Lung (tissue), 12 donors: ENCODE data around the gene DGKE. TPM values are rescaled to one million over a fixed set of nuclear protein-coding genes. Genes with fewer than 3 reads are reported as not detected.

Source experiments
- ATAC-seq: fragments of 200-7000 bp; cut with Tn5 transposase; one replicate; pipeline ENCODE4 v1.9.1; 2020; ENCODE audit warnings: moderate number of reproducible peaks; ENCODE audit not compliant: insufficient read depth, low FRiP score
- DNase-seq, 3 donors: peaks; one replicate each; pipeline ENCODE4 v3.0.0-alpha.2; 2013 to 2017
- H3K27ac ChIP-seq, 2 donors: one replicate each; pipeline ENCODE4 v1.5.1; 2013; ENCODE audit warnings: mild to moderate bottlenecking in 2 of 2, moderate library complexity in 2 of 2, control low read depth in 1 of 2, inconsistent platforms in 1 of 2, low read depth in 1 of 2, low read length in 1 of 2
- H3K27me3 ChIP-seq, 3 donors: one replicate each; pipeline ENCODE4 v1.5.1; 2013; ENCODE audit warnings: low read length in 2 of 3; ENCODE audit not compliant: control insufficient read depth in 3 of 3, insufficient read depth in 3 of 3
- H3K36me3 ChIP-seq, 4 donors: one replicate each; pipeline ENCODE4 v1.5.1; 2013; ENCODE audit warnings: low read length in 4 of 4, mild to moderate bottlenecking in 1 of 4, moderate library complexity in 1 of 4; ENCODE audit not compliant: control insufficient read depth in 4 of 4, insufficient read depth in 4 of 4
- H3K4me1 ChIP-seq, 5 donors: one replicate each; pipeline ENCODE4 v1.5.1; 2013; ENCODE audit warnings: low read length in 5 of 5, mild to moderate bottlenecking in 2 of 5, moderate library complexity in 1 of 5; ENCODE audit not compliant: control insufficient read depth in 5 of 5, insufficient read depth in 5 of 5
- H3K4me3 ChIP-seq: one replicate; pipeline ENCODE4 v1.5.1; 2013; ENCODE audit warnings: mild to moderate bottlenecking, control low read depth, moderate library complexity
- H3K9ac ChIP-seq, 2 donors: one replicate each; pipeline ENCODE4 v1.5.1; 2013; ENCODE audit warnings: low read length in 2 of 2, control low read depth in 1 of 2; ENCODE audit not compliant: insufficient read depth in 1 of 2
- H3K9me3 ChIP-seq, 4 donors: one replicate each; pipeline ENCODE4 v1.5.1; 2013; ENCODE audit warnings: low read length in 3 of 4, mild to moderate bottlenecking in 1 of 4, moderate library complexity in 1 of 4; ENCODE audit not compliant: control insufficient read depth in 4 of 4, insufficient read depth in 3 of 4
- WGBS, 2 donors: extraction: QIAGEN DNeasy Blood & Tissue Kit; methylation state at CpG; one replicate each; pipeline ENCODE4 v1.1.7; 2013; 5-methylcytosine and 5-hydroxymethylcytosine counted together
- polyA plus RNA-seq, 2 donors: library from polyadenylated mRNA; stranded (reverse); fragments of 200-250 nt; gene quantifications; one replicate each; pipeline ENCODE4 v1.2.1, GENCODE V29; 2013
- total RNA-seq, 2 donors: library from RNA; depleted of rRNA in 1 of 2; stranded (reverse); fragments of >200 nt in 1 of 2; gene quantifications; one replicate each; pipeline ENCODE4 v1.2.1, GENCODE V29; 2014 to 2021
- TF ChIP-seq, protein P1 (sequence below): IDR thresholded peaks from 2 replicates; pipeline ENCODE4 v1.5.1; 2012; ENCODE audit warnings: mild to moderate bottlenecking; ENCODE audit errors: control extremely low read depth, extremely low read depth
- donor health status: control.
- donor health status: control.
- donor health status: Bipolar disorder and iron deficiency.
- donor health status: healthy.
- donor health status: DM: yes; HTN: yes; CAD: no.

Gene DGKE
- total and polyA plus RNA-seq, 4 donors, result 1.5 to 38.2 (median 5.7) TPM

DNA sequence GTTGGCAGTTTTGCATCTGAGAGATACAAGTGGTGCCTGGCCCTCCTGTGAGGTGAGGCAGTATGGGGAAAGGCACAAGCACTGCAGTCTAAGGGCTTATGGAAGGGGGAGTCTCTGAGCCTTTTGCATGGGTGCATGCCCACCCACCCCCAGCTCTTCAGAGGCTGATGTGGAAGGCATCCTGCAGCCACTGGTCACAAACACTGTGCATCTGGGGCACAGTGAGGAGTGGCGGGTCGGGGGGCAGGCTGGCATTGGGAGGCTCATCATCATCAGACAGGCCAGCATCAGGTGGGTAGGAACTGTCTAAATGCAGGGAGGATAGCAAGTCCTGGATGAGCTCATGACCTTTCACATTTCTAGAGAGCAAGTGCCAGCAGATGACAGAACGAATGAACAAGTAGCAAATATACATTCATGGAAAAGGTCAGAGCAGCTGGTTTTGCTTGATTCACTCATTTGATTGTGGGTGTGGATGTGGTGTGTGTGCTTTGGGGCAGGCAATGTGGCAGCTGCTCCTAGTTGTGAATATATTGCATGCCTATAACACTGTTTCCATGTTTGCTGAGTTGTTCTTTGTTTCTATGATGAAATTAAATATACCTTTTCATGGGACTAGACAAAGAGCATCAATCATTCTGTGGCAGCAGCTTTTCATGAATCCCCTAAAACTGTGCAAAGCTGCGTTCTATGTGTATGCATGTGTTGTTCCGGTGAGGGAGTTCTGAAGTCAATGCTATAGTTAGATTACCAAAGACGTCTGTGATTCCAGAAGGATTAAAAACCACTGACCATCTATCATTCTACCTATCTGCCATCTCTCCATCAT lies 50.7 kb downstream of the DGKE start:
- no peak overlapping the region for H3K4me3 ChIP-seq
- peaks cover 0 to 13% (median 5%) of the 10 kb centered on the region in 4 donors for H3K36me3 ChIP-seq
- WGBS, 2 donors, result 88 to 92% methylated on average over 6 of the region's 6 CpGs
- no peaks in the 10 kb centered on the region for H3K27me3 ChIP-seq
- no peak overlapping the region for H3K9ac ChIP-seq
- ATAC-seq (no peak), DNase-seq (no peak)
- TF ChIP-seq, protein P1, sequence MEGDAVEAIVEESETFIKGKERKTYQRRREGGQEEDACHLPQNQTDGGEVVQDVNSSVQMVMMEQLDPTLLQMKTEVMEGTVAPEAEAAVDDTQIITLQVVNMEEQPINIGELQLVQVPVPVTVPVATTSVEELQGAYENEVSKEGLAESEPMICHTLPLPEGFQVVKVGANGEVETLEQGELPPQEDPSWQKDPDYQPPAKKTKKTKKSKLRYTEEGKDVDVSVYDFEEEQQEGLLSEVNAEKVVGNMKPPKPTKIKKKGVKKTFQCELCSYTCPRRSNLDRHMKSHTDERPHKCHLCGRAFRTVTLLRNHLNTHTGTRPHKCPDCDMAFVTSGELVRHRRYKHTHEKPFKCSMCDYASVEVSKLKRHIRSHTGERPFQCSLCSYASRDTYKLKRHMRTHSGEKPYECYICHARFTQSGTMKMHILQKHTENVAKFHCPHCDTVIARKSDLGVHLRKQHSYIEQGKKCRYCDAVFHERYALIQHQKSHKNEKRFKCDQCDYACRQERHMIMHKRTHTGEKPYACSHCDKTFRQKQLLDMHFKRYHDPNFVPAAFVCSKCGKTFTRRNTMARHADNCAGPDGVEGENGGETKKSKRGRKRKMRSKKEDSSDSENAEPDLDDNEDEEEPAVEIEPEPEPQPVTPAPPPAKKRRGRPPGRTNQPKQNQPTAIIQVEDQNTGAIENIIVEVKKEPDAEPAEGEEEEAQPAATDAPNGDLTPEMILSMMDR, result no peak
- H3K27ac ChIP-seq, result no peak overlapping the region
- H3K9me3 ChIP-seq, result no peaks in the 10 kb centered on the region
- peaks cover 0 to 2% (median 0%) of the 10 kb centered on the region in 5 donors for H3K4me1 ChIP-seq

DNA sequence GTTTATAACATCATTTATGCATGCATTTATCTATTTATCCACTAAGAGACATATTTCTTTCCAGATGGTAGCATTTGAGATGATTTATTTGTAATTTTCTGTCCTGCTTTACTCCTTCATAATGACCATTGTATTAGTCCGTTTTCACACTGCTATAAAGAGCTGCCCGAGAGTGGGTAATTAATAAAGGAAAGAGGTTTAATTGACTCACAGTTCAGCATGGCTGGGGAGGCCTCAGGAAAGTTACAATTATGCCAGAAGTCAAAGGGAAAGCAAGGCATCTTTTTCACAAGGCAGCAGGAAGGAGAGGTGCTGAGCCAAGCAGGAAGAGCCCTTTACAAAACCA lies 51.3 kb downstream of the DGKE start:
- Histone ChIP-seq H3K27me3 (no peaks in the 10 kb centered on the region), H3K4me3 (no peak overlapping the region), H3K9me3 (no peaks in the 10 kb centered on the region), H3K36me3 (peaks cover 0 to 14% (median 6%) of the 10 kb centered on the region in 4 donors), H3K9ac (no peak overlapping the region), H3K27ac (no peak overlapping the region), H3K4me1 (peaks cover 0 to 2% (median 0%) of the 10 kb centered on the region in 5 donors)
- WGBS, 2 donors, result 76 to 89% methylated on average over 2 of the region's 2 CpGs
- ATAC-seq, result no peak
- DNase-seq, result no peak
- TF ChIP-seq, protein P1, result no peak

DNA sequence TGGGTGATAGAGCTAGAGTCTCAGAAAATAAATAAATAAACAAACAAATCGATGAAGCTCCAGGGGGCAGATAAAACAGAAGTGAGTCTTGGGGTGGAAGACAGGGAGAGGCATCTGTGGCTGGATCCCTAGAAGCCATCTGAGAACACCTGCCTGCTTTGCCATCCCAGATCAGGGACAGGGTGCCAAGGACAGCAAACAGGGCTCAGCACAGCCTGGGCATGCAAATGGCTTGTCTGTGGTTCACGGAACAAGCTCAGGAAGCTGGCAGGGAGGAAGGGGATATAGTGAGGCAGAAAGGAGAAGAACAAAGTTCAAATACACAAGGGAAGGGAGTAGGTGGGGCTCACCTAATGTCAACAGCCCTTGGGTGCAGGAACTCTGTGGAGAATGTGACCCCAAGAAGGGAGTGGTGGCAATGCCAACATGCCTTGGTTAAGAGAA lies 52.4 kb downstream of the DGKE start:
- ATAC-seq (no peak), DNase-seq (no peak)
- H3K36me3 ChIP-seq, result peaks cover 0 to 24% (median 9%) of the 10 kb centered on the region in 4 donors
- no peak overlapping the region for H3K9ac ChIP-seq
- no peak overlapping the region for H3K4me3 ChIP-seq
- peaks cover 0 to 2% (median 0%) of the 10 kb centered on the region in 5 donors for H3K4me1 ChIP-seq
- no peaks in the 10 kb centered on the region for H3K27me3 ChIP-seq
- TF ChIP-seq, protein P1, result no peak
- 69 to 77% methylated on average over 2 of the region's 2 CpGs for WGBS, 2 donors
- H3K9me3 ChIP-seq, result no peaks in the 10 kb centered on the region
- no peak overlapping the region for H3K27ac ChIP-seq
